Esophagus muscularis mucosa (tissue), 4 donors: ENCODE results near the gene NEU3. TPM values are rescaled to one million over a fixed set of nuclear protein-coding genes. Genes with fewer than 3 reads are reported as not detected.

Experiments
- DNase-seq: peaks from one replicate; pipeline ENCODE4 v3.0.0-alpha.2; 2017; ENCODE audit errors: extremely low spot score
- H3K27ac ChIP-seq, 4 donors: fragments of 200-600 bp; sonication (generic); replicated peaks in 1 of 4; 1 replicate in 3 of 4; 2 replicates in 1 of 4; pipeline ENCODE4 v1.5.1; 2016 to 2019; ENCODE audit warnings: mild to moderate bottlenecking in 1 of 4
- H3K27me3 ChIP-seq, 4 donors: fragments of 200-600 bp; sonication (generic); one replicate each; pipeline versions ENCODE4 v1.5.1 to v1.6.0; 2016 to 2019
- H3K36me3 ChIP-seq, 4 donors: fragments of 200-600 bp; sonication (generic); one replicate each; pipeline ENCODE4 v1.5.1; 2016 to 2019
- H3K4me1 ChIP-seq, 4 donors: fragments of 200-600 bp; sonication (generic); one replicate each; pipeline ENCODE4 v1.5.1; 2016 to 2019
- H3K4me3 ChIP-seq, 4 donors: fragments of 200-600 bp; sonication (generic); 1 replicate in 2 of 4; 2 replicates in 2 of 4; pipeline ENCODE4 v1.5.1; 2016 to 2019; ENCODE audit warnings: mild to moderate bottlenecking in 4 of 4, moderate library complexity in 1 of 4
- H3K9me3 ChIP-seq, 4 donors: fragments of 200-600 bp; sonication (generic); 1 replicate in 3 of 4; 2 replicates in 1 of 4; pipeline ENCODE4 v1.5.1; 2016 to 2019
- EP300 ChIP-seq: sonication (generic); formaldehyde crosslinking; IDR thresholded peaks from one replicate; pipeline ENCODE4 v1.6.1; 2017; ENCODE audit warnings: antibody characterized with exemption
- POLR2A ChIP-seq: fragments of 450-650 bp; IDR thresholded peaks from one replicate; pipeline ENCODE4 v1.6.1; 2017; ENCODE audit warnings: antibody characterized with exemption, moderate library complexity, mild to moderate bottlenecking, low read depth
- POLR2AphosphoS5 ChIP-seq, 2 donors: sonication (generic); formaldehyde crosslinking; IDR thresholded peaks; one replicate each; pipeline ENCODE4 v1.6.1; 2017; ENCODE audit warnings: antibody characterized with exemption in 2 of 2
- WGBS: methylation state at CpG from one replicate; pipeline ENCODE4 v1.1.5; 2018; 5-methylcytosine and 5-hydroxymethylcytosine counted together
- intact Hi-C: fragments of 100-400 bp; cut with DNase I; formaldehyde crosslinking; loops from one replicate; pipeline ENCODE4 v1.15.1; 2023
- total RNA-seq, 4 donors: library from RNA; depleted of rRNA; stranded (reverse); fragments of >200 nt; gene quantifications; one replicate each; pipeline versions ENCODE4 v1.1.0 to v1.2.1, GENCODE V29; 2016
- TF ChIP-seq, protein P1 (sequence below), 3 experiments: fragments of 200-600 bp in 2 of 3; fragments of 450-650 bp in 1 of 3; sonication (generic) in 2 of 3; IDR thresholded peaks; one replicate each; pipeline ENCODE4 v1.5.1; 2017 to 2019; ENCODE audit warnings: antibody characterized with exemption in 3 of 3, mild to moderate bottlenecking in 2 of 3, moderate library complexity in 1 of 3

NEU3 gene
- total RNA-seq, 4 donors from 2014 or later = 2.9 to 6.7 (median 5.7) TPM

DNA sequence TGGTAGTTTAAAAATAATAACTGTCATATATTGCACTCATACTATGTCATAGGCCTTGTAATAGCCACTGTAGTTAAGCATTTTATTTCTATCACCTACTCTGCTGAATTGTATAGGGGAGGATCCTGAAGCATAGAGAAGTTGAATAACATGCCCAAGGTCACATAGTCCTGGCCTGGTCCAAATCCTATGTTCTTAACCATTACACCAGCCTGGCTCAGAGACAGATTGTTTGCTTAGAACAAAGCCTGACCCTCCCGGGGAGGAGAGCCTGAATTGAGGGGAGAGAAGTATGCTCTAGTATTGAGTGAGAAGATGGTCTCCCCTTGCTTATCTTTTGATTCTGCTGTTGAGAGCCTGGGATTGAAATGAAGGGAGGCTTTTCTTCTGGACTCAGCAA is 2.2 kb downstream of the NEU3 start:
- no peak for TF ChIP-seq POLR2A
- no peak for TF ChIP-seq EP300
- TF ChIP-seq, protein P1, sequence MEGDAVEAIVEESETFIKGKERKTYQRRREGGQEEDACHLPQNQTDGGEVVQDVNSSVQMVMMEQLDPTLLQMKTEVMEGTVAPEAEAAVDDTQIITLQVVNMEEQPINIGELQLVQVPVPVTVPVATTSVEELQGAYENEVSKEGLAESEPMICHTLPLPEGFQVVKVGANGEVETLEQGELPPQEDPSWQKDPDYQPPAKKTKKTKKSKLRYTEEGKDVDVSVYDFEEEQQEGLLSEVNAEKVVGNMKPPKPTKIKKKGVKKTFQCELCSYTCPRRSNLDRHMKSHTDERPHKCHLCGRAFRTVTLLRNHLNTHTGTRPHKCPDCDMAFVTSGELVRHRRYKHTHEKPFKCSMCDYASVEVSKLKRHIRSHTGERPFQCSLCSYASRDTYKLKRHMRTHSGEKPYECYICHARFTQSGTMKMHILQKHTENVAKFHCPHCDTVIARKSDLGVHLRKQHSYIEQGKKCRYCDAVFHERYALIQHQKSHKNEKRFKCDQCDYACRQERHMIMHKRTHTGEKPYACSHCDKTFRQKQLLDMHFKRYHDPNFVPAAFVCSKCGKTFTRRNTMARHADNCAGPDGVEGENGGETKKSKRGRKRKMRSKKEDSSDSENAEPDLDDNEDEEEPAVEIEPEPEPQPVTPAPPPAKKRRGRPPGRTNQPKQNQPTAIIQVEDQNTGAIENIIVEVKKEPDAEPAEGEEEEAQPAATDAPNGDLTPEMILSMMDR (IDR thresholded peaks at IDR 0.05) = no peak
- WGBS = 71% methylated on average over 1 of the region's 1 CpG
- Histone ChIP-seq H3K27ac (no peak overlapping the region), H3K4me1 (peaks cover 6 to 17% (median 10%) of the 10 kb centered on the region in 4 donors), H3K36me3 (peaks cover under 1 to 17% (median 13%) of the 10 kb centered on the region in 4 donors), H3K4me3 (no peak overlapping the region), H3K27me3 (no peaks in the 10 kb centered on the region), H3K9me3 (no peaks in the 10 kb centered on the region)
- intact Hi-C loops = no loop called here
- no peak for DNase-seq

GRCh38 chr11:74992852-74993251 is 4.1 kb downstream of the NEU3 start:
- 95% methylated on average over 5 of the region's 5 CpGs for WGBS
- H3K27ac ChIP-seq = no peak overlapping the region
- peaks cover 4 to 29% (median 14%) of the 10 kb centered on the region in 4 donors for H3K36me3 ChIP-seq
- intact Hi-C loops = no loop called here
- no peaks in the 10 kb centered on the region for H3K9me3 ChIP-seq
- no peak overlapping the region for H3K4me3 ChIP-seq
- no peaks in the 10 kb centered on the region for H3K27me3 ChIP-seq
- H3K4me1 ChIP-seq = peaks cover 6 to 17% (median 10%) of the 10 kb centered on the region in 4 donors
- DNase-seq = no peak
- TF ChIP-seq, protein P1 (IDR thresholded peaks at IDR 0.05) = no peak
- TF ChIP-seq POLR2A (no peak), EP300 (no peak), POLR2AphosphoS5 (IDR thresholded peaks at IDR 0.05) (no peak)

GRCh38 chr11:75000975-75001354 is 12.2 kb downstream of the NEU3 start:
- H3K27me3 ChIP-seq = no peaks in the 10 kb centered on the region
- intact Hi-C loops = no loop called here
- TF ChIP-seq POLR2AphosphoS5 (IDR thresholded peaks at IDR 0.05) (no peak), POLR2A (no peak), EP300 (no peak)
- TF ChIP-seq, protein P1 (IDR thresholded peaks at IDR 0.05) = no peak
- H3K36me3 ChIP-seq = peaks cover 8 to 19% (median 11%) of the 10 kb centered on the region in 4 donors
- no peak overlapping the region for H3K27ac ChIP-seq
- WGBS = 94% methylated on average over 3 of the region's 3 CpGs
- H3K4me3 ChIP-seq = no peak overlapping the region
- no peaks in the 10 kb centered on the region for H3K4me1 ChIP-seq
- H3K9me3 ChIP-seq = no peaks in the 10 kb centered on the region
- no peak for DNase-seq

DNA sequence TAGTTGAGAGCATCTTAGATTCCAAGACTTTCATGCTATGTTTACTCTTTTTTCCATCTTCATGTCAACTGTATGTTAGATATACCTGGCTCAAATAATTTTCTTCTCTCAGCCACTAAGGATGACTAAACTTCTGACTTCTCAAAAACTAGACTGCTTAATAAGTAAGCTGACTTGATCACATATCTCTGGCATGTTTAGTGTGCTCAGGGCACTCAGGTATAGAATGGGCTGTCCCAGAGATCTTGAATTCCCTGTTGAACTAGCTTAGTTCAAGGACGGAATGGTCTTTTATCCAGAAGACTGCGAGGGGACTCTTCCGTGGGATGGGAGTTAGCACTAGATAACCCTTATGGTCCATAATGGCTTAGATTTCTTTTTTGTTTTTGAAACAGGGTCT is 13.0 kb downstream of the NEU3 start:
- H3K27me3 ChIP-seq = no peaks in the 10 kb centered on the region
- TF ChIP-seq, protein P1 (IDR thresholded peaks at IDR 0.05) = no peak
- TF ChIP-seq POLR2AphosphoS5 (IDR thresholded peaks at IDR 0.05) (no peak), EP300 (no peak), POLR2A (no peak)
- no peaks in the 10 kb centered on the region for H3K4me1 ChIP-seq
- intact Hi-C loops = no loop called here
- no peak overlapping the region for H3K27ac ChIP-seq
- DNase-seq = no peak
- H3K9me3 ChIP-seq = no peaks in the 10 kb centered on the region
- WGBS = 87% methylated on average over 3 of the region's 3 CpGs
- peaks cover 9 to 21% (median 16%) of the 10 kb centered on the region in 4 donors for H3K36me3 ChIP-seq
- H3K4me3 ChIP-seq = no peak overlapping the region

DNA sequence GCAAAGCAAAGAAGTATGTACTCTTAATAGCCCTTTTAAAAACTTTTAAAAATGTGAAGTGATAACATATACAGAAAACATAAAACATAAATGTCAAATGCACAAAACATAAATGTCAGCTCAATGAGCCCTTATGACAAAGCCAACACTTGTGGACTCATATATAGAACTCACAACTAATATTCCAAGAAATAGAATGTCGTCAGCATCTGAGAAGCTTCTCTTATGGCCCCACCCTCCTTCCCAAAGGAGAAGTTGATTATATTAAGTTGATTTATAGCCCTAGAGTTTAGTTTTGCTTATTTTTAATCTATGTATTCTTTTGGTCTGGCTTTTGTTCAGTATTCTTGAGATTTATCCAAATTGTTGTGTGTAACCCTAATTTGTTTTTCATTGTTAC is 13.8 kb downstream of the NEU3 start:
- TF ChIP-seq POLR2AphosphoS5 (IDR thresholded peaks at IDR 0.05) = no peak
- no peak for TF ChIP-seq POLR2A
- TF ChIP-seq, protein P1 (IDR thresholded peaks at IDR 0.05) = no peak
- no peak for TF ChIP-seq EP300
- peaks cover 9 to 24% (median 19%) of the 10 kb centered on the region in 4 donors for H3K36me3 ChIP-seq
- WGBS = 88% methylated on average over 1 of the region's 1 CpG
- H3K4me3 ChIP-seq = no peak overlapping the region
- DNase-seq = no peak
- H3K27me3 ChIP-seq = no peaks in the 10 kb centered on the region
- no peaks in the 10 kb centered on the region for H3K4me1 ChIP-seq
- intact Hi-C loops = no loop called here
- H3K9me3 ChIP-seq = no peaks in the 10 kb centered on the region
- H3K27ac ChIP-seq = no peak overlapping the region
